IMR-90 (cell line): ENCODE data around the gene ACTG2. TPM values are rescaled to one million over a fixed set of nuclear protein-coding genes. Genes with fewer than 3 reads are reported as not detected.

Experiments used
- ATAC-seq: fragments of 200-7000 bp; cut with Tn5 transposase; 2 replicates; pipeline ENCODE4 v1.9.1; 2020; ENCODE audit warnings: low read depth, mild to moderate bottlenecking, moderate library complexity
- BruUV-seq: library from RNA; stranded (reverse); fragments of 400-500 nt; replicated peaks from 2 replicates; lab custom pipeline; 2021; lab: Mats Ljungman, UMichigan
- CTCF ChIA-PET: fragments of 300-600 bp; formaldehyde crosslinking; extraction: SDS; loops from one replicate; lab custom pipeline; 2021; ENCODE audit warnings: antibody characterized with exemption; lab: Yijun Ruan, JAX
- POLR2A ChIA-PET: fragments of 300-600 bp; sonication (Branson Sonifier 250); formaldehyde crosslinking; loops from one replicate; lab custom pipeline; 2022; ENCODE audit warnings: antibody characterized with exemption; ENCODE audit not compliant: unreplicated experiment; lab: Charles Lee
- DNase-seq: peaks from one replicate; pipeline ENCODE4 v3.0.0; 2013
- H2AFZ ChIP-seq: replicated peaks from 2 replicates; pipeline ENCODE3; 2013; ENCODE audit warnings: low read length, mild to moderate bottlenecking; ENCODE audit not compliant: poor library complexity
- H2AK5ac ChIP-seq: 2 replicates; pipeline ENCODE4 v1.6.1; 2013; ENCODE audit warnings: low read depth, low read length, inconsistent platforms
- H2AK9ac ChIP-seq: replicated peaks from 2 replicates; pipeline ENCODE3; 2013; ENCODE audit warnings: mild to moderate bottlenecking, low read depth, low read length, moderate library complexity; ENCODE audit not compliant: poor library complexity
- H2BK120ac ChIP-seq: 2 replicates; pipeline ENCODE4 v1.6.1; 2013; ENCODE audit warnings: low read depth, low read length, inconsistent platforms
- H2BK15ac ChIP-seq: 3 replicates; pipeline ENCODE4 v1.6.1; 2013; ENCODE audit warnings: low read depth, low read length, inconsistent platforms
- H2BK20ac ChIP-seq: 2 replicates; pipeline ENCODE4 v1.6.1; 2013; ENCODE audit warnings: low read depth, mild to moderate bottlenecking, inconsistent platforms, low read length, moderate library complexity
- H2BK5ac ChIP-seq: 2 replicates; pipeline ENCODE4 v1.6.1; 2013; ENCODE audit warnings: mild to moderate bottlenecking, low read depth, low read length, inconsistent platforms; ENCODE audit not compliant: poor library complexity, severe bottlenecking
- H3K14ac ChIP-seq: replicated peaks from 2 replicates; pipeline ENCODE4 v1.6.1; 2013; ENCODE audit warnings: low read depth, low read length, inconsistent platforms
- H3K18ac ChIP-seq: 2 replicates; pipeline ENCODE4 v1.6.1; 2013; ENCODE audit warnings: low read depth, low read length, control low read depth
- H3K23ac ChIP-seq: 2 replicates; pipeline ENCODE4 v1.6.1; 2013; ENCODE audit warnings: low read depth, low read length, inconsistent platforms
- H3K27ac ChIP-seq: 2 replicates; pipeline ENCODE4 v1.5.1; 2013; ENCODE audit warnings: mild to moderate bottlenecking, control low read depth, low read length; ENCODE audit not compliant: insufficient read depth
- H3K27me3 ChIP-seq: 2 replicates; pipeline ENCODE4 v1.6.1; 2013; ENCODE audit warnings: low read length; ENCODE audit not compliant: control insufficient read depth, insufficient read depth
- H3K36me3 ChIP-seq: 2 replicates; pipeline ENCODE4 v1.6.1; 2013; ENCODE audit warnings: low read length, mixed read lengths; ENCODE audit not compliant: control insufficient read depth, insufficient read depth
- H3K4ac ChIP-seq: 2 replicates; pipeline ENCODE4 v1.6.1; 2013; ENCODE audit warnings: low read depth, low read length, inconsistent platforms
- H3K4me1 ChIP-seq: 2 replicates; pipeline ENCODE4 v1.6.1; 2013; ENCODE audit warnings: low read length, mixed read lengths; ENCODE audit not compliant: control insufficient read depth, insufficient read depth
- H3K4me2 ChIP-seq: 2 replicates; pipeline ENCODE4 v1.6.1; 2013; ENCODE audit warnings: low read depth, mild to moderate bottlenecking, control low read depth, low read length, moderate library complexity
- H3K4me3 ChIP-seq: 2 replicates; pipeline ENCODE4 v1.5.1; 2013; ENCODE audit warnings: low read depth, mild to moderate bottlenecking, control low read depth, low read length, moderate library complexity; ENCODE audit not compliant: insufficient read depth
- H3K56ac ChIP-seq: 2 replicates; pipeline ENCODE4 v1.6.1; 2013; ENCODE audit warnings: low read length, inconsistent platforms; ENCODE audit not compliant: insufficient read depth; ENCODE audit errors: extremely low read depth
- H3K79me1 ChIP-seq, 2 experiments: 2 replicates each; pipeline ENCODE4 v1.6.1; 2013; ENCODE audit warnings: low read length in 2 of 2, inconsistent platforms in 1 of 2, low read depth in 1 of 2
- H3K9ac ChIP-seq: 2 replicates; pipeline ENCODE4 v1.6.1; 2013; ENCODE audit warnings: low read depth, low read length, control low read depth
- H3K9me1 ChIP-seq: 2 replicates; pipeline ENCODE4 v1.6.1; 2013; ENCODE audit warnings: low read length, inconsistent platforms; ENCODE audit not compliant: insufficient read depth
- H3K9me3 ChIP-seq: 2 replicates; pipeline ENCODE4 v1.6.1; 2013; ENCODE audit warnings: low read length; ENCODE audit not compliant: control insufficient read depth, insufficient read depth
- H4K20me1 ChIP-seq: 2 replicates; pipeline ENCODE4 v1.6.1; 2013; ENCODE audit warnings: low read length, inconsistent platforms; ENCODE audit not compliant: insufficient read depth
- H4K5ac ChIP-seq: 2 replicates; pipeline ENCODE4 v1.6.1; 2013; ENCODE audit warnings: mild to moderate bottlenecking, low read depth, low read length, control low read depth
- H4K8ac ChIP-seq, 2 experiments: 2 replicates each; pipeline ENCODE4 v1.6.1; 2013; ENCODE audit warnings: low read depth in 2 of 2, low read length in 2 of 2, control low read depth in 1 of 2, inconsistent platforms in 1 of 2
- H4K91ac ChIP-seq: 2 replicates; pipeline ENCODE4 v1.6.1; 2013; ENCODE audit warnings: low read depth, low read length, inconsistent platforms; ENCODE audit not compliant: insufficient read depth
- BHLHE40 ChIP-seq: fragments of 150-350 bp; IDR thresholded peaks from 2 replicates; pipeline ENCODE4 v1.6.1; 2016; ENCODE audit warnings: mild to moderate bottlenecking, low read depth, low read length
- CEBPB ChIP-seq: IDR thresholded peaks from 2 replicates; pipeline ENCODE4 v1.6.1; 2012; ENCODE audit warnings: low read depth, low read length, improper control_type of control experiment
- FOS ChIP-seq: fragments of 150-350 bp; IDR thresholded peaks from 2 replicates; pipeline ENCODE4 v1.6.1; 2016; ENCODE audit warnings: low read depth, low read length
- MAFK ChIP-seq: IDR thresholded peaks from 2 replicates; pipeline ENCODE4 v1.6.1; 2012; ENCODE audit warnings: low read depth, low read length, improper control_type of control experiment
- MXI1 ChIP-seq: IDR thresholded peaks from 2 replicates; pipeline ENCODE4 v1.6.1; 2012; ENCODE audit warnings: low read depth, mild to moderate bottlenecking, low read length, moderate library complexity, borderline replicate concordance
- NFE2L2 ChIP-seq: fragments of 150-350 bp; IDR thresholded peaks from 2 replicates; pipeline ENCODE4 v1.6.1; 2016; ENCODE audit warnings: low read depth, mild to moderate bottlenecking, low read length
- POLR2A ChIP-seq: IDR thresholded peaks from 2 replicates; pipeline ENCODE4 v1.6.1; 2012; ENCODE audit warnings: mild to moderate bottlenecking, low read depth, low read length
- RCOR1 ChIP-seq: IDR thresholded peaks from 2 replicates; pipeline ENCODE4 v1.6.1; 2012; ENCODE audit warnings: mild to moderate bottlenecking, low read length, improper control_type of control experiment; ENCODE audit not compliant: insufficient replicate concordance
- RFX5 ChIP-seq: IDR thresholded peaks from 2 replicates; pipeline ENCODE4 v1.8.0; 2012; ENCODE audit warnings: low read depth, mild to moderate bottlenecking, low read length, moderate library complexity
- SMC3 ChIP-seq: fragments of 150-350 bp; IDR thresholded peaks from 2 replicates; pipeline ENCODE4 v1.6.1; 2016; ENCODE audit warnings: low read depth, mild to moderate bottlenecking, antibody characterized with exemption, low read length, moderate library complexity
- WGBS, 2 experiments: methylation state at CpG; one replicate each; pipeline versions ENCODE4 v1.1.5 to v1.1.7; 2013; ENCODE audit warnings: missing lambda C conversion rate in 2 of 2; ENCODE audit not compliant: insufficient read length in 1 of 2; ENCODE audit errors: extremely low coverage in 2 of 2; 5-methylcytosine and 5-hydroxymethylcytosine counted together
- dilution Hi-C: fragments of 300-500 bp; cut with HindIII; formaldehyde crosslinking; loops from one replicate; pipeline ENCODE4 v1.14.3; 2018; ENCODE audit warnings: low sequenced_read_pairs; ENCODE audit not compliant: unreplicated experiment
- in situ Hi-C: fragments of 300-500 bp; cut with MboI; formaldehyde crosslinking; loops from 3 replicates; pipeline ENCODE4 v1.14.3; 2019; ENCODE audit warnings: low sequenced_read_pairs, inconsistent platforms, mixed read lengths
- intact Hi-C: fragments of 100-400 bp; cut with micrococcal nuclease; formaldehyde crosslinking; loops from 2 replicates; pipeline ENCODE4 v1.10.0; 2022
- polyA plus RNA-seq, 3 experiments: library from polyadenylated mRNA; depleted of rRNA; stranded (reverse); fragments of >200 nt; gene quantifications; 2 replicates each; pipeline ENCODE4 v1.2.3, GENCODE V29; 2012; ENCODE audit warnings: low replicate concordance in 1 of 3
- total RNA-seq: library from RNA; depleted of rRNA; stranded (reverse); fragments of >200 nt; gene quantifications from 2 replicates; pipeline ENCODE4 v1.2.3, GENCODE V29; 2012
- TF ChIP-seq, protein P1 (sequence below): fragments of 150-350 bp; IDR thresholded peaks from 2 replicates; pipeline ENCODE4 v1.6.1; 2016; ENCODE audit warnings: low read depth, mild to moderate bottlenecking, low read length, moderate library complexity, borderline replicate concordance
- TF ChIP-seq, protein P2 (sequence below): conservative IDR thresholded peaks from 2 replicates; pipeline ENCODE4 v1.5.1; 2012; ENCODE audit warnings: mild to moderate bottlenecking, low read depth, low read length, improper control_type of control experiment
- TF ChIP-seq, protein P3 (sequence below): fragments of 150-350 bp; IDR thresholded peaks from 2 replicates; pipeline ENCODE4 v1.6.1; 2017; ENCODE audit warnings: mild to moderate bottlenecking, antibody characterized with exemption, low read length, low read depth

ACTG2 gene
- total and polyA plus RNA-seq, 2 of the 4 experiments (the other 2 are of a cell fraction) = 523 to 899 TPM

DNA sequence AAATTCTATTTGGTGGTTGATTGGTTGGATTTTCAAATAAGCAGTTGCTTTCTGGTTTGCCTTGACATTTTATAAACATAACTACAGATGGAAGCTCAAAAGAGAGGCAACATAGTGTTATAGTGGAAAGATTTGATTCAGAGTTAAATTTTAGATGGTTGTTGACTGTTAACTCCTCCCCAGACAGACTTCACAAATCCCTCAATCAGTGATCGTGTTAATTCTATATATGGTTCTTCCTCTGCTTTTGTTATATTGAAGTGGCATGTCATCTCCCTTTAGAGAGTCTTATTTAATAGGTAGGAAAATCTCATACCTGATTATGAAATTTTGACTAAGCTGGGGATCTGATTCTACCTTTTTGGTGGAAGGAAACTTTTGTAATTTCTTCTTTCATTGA is 53.4 kb downstream of the ACTG2 start:
- Histone ChIP-seq H2AK9ac (no peak overlapping the region), H3K79me1 (peaks cover 30 to 57% of the 10 kb centered on the region in 2 experiments), H3K4me3 (no peak overlapping the region), H2BK20ac (no peak overlapping the region), H3K18ac (no peak overlapping the region), H2BK15ac (no peak overlapping the region), H3K4me1 (no peaks in the 10 kb centered on the region), H4K20me1 (peaks cover 59% of the 10 kb centered on the region), H4K5ac (no peak overlapping the region), H2BK120ac (no peak overlapping the region), H3K56ac (no peak overlapping the region), H2AFZ (no peak overlapping the region), H3K23ac (no peak overlapping the region), H3K14ac (no peak overlapping the region), H3K27me3 (no peaks in the 10 kb centered on the region), H3K9me1 (peaks cover 11% of the 10 kb centered on the region), H3K4me2 (no peak overlapping the region), H3K36me3 (peaks cover 36% of the 10 kb centered on the region), H4K91ac (no peak overlapping the region), H2BK5ac (no peak overlapping the region), H4K8ac (no peak overlapping the region), H3K27ac (no peak overlapping the region), H3K4ac (no peak overlapping the region), H3K9ac (no peak overlapping the region), H2AK5ac (no peak overlapping the region), H3K9me3 (no peaks in the 10 kb centered on the region)
- POLR2A ChIA-PET = no interaction called here
- BruUV-seq = no TSS peak
- no CpG with 5 or more reads among the region's 1 CpG for WGBS, 2 experiments
- no peak for DNase-seq
- no peak for ATAC-seq
- no peak for TF ChIP-seq NFE2L2
- TF ChIP-seq, protein P1, sequence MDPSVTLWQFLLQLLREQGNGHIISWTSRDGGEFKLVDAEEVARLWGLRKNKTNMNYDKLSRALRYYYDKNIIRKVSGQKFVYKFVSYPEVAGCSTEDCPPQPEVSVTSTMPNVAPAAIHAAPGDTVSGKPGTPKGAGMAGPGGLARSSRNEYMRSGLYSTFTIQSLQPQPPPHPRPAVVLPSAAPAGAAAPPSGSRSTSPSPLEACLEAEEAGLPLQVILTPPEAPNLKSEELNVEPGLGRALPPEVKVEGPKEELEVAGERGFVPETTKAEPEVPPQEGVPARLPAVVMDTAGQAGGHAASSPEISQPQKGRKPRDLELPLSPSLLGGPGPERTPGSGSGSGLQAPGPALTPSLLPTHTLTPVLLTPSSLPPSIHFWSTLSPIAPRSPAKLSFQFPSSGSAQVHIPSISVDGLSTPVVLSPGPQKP = no peak
- no peak for TF ChIP-seq MXI1
- no peak for TF ChIP-seq RCOR1
- TF ChIP-seq SMC3 = no peak
- TF ChIP-seq BHLHE40 = no peak
- TF ChIP-seq MAFK = no peak
- no peak for TF ChIP-seq CEBPB
- no peak for TF ChIP-seq POLR2A
- no peak for TF ChIP-seq RFX5
- TF ChIP-seq, protein P2, sequence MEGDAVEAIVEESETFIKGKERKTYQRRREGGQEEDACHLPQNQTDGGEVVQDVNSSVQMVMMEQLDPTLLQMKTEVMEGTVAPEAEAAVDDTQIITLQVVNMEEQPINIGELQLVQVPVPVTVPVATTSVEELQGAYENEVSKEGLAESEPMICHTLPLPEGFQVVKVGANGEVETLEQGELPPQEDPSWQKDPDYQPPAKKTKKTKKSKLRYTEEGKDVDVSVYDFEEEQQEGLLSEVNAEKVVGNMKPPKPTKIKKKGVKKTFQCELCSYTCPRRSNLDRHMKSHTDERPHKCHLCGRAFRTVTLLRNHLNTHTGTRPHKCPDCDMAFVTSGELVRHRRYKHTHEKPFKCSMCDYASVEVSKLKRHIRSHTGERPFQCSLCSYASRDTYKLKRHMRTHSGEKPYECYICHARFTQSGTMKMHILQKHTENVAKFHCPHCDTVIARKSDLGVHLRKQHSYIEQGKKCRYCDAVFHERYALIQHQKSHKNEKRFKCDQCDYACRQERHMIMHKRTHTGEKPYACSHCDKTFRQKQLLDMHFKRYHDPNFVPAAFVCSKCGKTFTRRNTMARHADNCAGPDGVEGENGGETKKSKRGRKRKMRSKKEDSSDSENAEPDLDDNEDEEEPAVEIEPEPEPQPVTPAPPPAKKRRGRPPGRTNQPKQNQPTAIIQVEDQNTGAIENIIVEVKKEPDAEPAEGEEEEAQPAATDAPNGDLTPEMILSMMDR = no peak
- no peak for TF ChIP-seq FOS
- TF ChIP-seq, protein P3, sequence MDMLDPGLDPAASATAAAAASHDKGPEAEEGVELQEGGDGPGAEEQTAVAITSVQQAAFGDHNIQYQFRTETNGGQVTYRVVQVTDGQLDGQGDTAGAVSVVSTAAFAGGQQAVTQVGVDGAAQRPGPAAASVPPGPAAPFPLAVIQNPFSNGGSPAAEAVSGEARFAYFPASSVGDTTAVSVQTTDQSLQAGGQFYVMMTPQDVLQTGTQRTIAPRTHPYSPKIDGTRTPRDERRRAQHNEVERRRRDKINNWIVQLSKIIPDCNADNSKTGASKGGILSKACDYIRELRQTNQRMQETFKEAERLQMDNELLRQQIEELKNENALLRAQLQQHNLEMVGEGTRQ = no peak
- in situ Hi-C loops = no loop called here
- dilution Hi-C loops = no loop called here
- CTCF ChIA-PET = no interaction called here
- intact Hi-C loops = no loop called here
